ENCODE data around the gene ATP8B3.

ATP8B3 gene

DNA sequence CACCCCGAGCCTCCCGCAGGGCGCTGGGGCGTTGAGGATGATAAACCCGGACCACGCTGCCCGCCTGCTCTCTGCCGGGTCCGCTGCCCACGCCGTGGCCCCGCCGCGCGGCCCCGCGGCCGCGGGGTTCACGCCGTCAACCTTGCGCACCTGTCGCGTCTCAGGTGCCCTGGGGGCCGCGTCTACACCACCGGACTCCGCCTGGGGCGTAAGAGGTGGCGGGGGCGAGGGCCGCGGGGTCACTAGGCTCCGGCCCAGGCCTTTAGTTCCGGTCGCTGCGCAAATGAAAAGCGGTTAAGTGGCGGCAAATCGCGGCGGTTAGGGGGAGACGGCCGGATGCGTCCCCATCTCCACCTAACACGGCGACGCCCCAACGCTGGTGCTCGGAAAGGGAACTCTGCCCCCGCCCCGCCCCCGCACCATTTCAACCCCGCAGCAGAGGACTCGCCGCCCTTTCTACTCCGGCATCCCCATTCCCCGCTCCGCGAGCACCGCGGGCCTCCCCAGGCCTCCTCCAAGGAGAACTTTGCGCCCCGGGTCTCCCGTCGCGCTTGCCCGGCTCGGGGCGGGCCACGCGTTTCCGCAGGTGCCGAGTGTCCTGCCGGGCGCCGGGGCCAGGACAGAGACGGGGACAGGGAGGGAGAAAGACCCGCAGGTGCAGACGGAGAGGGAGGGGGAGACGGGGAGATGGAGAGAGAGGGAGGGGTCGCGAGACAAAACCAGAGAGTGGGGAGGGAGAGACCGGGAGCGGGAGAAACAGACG, 54.4 kb downstream of the ATP8B3 start:
- DNase-seq: no peak

DNA sequence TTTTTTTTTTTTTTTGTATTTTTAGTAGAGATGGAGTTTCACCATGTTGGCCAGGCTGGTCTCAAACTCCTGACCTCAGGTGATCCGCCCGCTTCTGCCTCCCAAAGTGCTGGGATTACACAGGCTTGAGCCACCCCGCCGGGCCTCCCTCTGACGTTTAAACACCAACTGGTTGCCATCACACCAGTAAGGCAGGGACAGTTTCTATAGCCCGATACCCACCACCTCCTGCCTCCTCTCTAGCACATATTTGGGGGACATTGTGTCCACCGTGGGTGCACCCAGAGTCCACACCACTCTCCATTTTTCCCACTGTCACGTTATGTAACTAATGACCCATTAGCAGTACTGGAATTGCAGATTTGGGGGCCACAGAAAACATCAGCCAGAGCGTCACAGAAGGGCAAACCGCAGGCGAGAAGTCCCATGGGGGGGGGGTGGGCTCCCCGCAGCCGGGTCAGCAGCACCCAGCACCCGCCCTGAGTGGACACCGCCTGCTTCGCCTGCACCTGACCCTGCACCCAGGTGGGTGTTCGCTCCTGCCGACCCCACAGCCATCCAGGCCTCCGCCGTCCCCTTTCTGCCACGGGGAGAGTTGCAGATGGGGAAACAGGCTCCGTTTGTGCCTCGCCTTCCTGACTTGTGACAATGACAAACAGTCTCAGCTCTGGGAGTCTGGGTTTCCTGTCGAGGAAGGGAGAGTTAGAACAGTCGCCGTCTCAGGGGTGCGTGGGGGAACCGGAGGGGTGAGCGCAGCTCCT, 55.2 kb downstream of the ATP8B3 start:
- DNase-seq: no peak

DNA sequence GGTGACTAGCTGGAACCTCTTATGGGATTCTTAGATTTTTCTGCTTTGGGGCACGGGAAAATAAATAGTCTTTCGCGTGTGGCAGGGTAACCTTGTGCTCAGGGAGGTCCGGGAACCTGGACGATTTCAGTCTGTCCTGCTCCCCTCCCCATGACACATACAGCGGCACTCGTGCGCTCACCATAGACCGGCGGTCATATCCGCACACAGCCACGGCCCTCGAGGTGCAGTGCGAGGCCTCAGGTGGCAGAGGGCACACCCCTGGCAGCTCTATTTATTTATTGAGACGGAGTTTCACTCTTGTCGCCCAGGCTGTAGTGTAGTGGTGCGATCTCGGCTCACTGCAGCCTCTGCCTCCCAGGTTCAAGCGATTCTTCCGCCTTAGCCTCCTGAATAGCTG, 55.8 kb downstream of the ATP8B3 start:
- no peak for DNase-seq

DNA sequence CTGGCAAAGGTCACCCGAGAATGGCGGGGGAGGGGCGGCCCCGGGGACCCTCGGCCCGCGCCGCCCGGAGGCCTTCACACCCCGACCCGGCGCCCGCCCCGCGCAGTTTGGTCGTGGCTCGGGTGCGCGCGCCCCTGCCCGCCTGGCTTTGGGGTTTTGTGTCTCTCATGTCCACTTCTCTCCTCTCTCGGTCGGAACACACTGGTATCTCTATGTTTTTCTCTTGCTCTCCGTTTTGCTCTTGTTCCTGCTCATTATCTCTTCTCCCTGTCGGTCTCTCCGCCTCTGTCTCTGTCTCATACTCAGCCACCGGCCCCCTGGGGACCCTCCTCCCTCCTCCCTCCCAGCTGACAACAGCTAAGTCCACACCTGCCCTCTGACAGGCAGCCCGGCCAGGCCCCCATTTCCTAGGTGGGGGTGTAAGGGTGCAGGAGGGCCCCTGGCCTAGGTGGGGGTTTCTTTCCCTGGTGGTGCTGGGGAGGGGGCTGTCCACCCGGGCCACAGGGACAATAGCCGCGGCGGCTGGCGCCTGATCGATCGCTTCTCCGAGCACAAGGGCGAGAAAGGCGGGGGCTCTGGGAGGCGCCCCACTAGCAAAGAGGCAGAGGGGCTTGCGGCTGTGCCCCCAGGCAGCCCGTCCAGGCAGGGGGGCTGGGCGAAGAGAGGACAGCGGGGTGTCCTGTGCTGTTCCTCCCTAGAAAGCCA, 56.5 kb downstream of the ATP8B3 start:
- no peak for DNase-seq

DNA sequence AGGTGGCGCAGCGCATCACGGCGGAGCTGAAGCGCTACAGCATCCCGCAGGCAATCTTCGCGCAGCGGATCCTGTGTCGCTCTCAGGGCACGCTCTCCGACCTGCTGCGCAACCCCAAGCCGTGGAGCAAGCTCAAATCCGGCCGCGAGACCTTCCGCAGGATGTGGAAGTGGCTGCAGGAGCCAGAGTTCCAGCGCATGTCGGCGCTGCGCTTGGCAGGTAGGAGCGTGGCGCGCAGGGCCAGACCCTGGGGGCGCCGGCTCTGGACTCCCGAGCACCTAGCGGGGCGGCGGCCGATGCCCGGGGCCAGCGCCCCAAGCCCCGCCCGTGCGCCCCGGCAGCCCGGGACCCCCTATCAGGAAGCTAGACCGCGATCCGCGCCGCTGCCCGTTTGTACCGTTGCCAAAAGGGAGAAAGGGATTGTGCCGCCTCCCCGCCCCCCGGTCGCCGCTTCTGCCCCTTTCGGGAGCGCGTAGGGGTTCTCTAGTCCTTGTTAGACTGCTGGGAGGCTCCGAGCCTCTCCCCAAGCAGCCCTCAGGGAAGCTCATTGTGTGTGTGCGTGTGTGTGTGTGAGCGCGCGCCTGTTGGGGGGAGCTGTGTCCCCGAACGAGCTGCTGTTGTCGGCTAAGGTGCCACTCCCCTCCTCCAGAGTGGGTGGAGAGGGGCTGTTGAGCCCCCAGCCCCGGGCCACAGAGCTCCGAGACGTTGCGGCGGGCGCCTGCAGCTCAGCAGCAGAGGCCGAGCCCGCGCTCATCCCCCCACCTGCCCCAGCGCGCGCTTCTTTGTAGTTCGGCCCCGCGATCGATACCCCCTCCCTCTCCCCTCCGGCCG, 57.2 kb downstream of the ATP8B3 start:
- DNase-seq: no peak

DNA sequence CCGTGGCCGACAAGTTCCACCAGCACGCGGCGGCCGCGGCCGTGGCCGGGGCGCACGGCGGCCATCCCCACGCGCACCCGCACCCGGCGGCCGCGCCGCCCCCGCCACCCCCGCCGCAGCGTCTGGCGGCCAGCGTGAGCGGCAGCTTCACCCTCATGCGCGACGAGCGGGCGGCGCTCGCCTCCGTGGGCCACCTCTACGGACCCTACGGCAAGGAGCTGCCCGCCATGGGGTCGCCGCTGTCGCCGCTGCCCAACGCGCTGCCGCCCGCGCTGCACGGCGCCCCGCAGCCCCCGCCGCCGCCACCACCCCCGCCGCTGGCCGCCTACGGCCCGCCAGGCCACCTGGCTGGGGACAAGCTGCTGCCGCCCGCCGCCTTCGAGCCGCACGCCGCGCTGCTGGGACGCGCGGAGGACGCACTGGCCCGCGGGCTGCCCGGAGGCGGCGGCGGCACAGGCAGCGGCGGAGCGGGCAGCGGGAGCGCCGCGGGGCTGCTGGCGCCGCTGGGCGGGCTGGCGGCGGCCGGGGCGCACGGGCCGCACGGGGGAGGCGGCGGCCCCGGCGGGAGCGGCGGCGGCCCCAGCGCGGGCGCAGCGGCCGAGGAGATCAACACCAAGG, 57.9 kb downstream of the ATP8B3 start:
- DNase-seq: no peak

DNA sequence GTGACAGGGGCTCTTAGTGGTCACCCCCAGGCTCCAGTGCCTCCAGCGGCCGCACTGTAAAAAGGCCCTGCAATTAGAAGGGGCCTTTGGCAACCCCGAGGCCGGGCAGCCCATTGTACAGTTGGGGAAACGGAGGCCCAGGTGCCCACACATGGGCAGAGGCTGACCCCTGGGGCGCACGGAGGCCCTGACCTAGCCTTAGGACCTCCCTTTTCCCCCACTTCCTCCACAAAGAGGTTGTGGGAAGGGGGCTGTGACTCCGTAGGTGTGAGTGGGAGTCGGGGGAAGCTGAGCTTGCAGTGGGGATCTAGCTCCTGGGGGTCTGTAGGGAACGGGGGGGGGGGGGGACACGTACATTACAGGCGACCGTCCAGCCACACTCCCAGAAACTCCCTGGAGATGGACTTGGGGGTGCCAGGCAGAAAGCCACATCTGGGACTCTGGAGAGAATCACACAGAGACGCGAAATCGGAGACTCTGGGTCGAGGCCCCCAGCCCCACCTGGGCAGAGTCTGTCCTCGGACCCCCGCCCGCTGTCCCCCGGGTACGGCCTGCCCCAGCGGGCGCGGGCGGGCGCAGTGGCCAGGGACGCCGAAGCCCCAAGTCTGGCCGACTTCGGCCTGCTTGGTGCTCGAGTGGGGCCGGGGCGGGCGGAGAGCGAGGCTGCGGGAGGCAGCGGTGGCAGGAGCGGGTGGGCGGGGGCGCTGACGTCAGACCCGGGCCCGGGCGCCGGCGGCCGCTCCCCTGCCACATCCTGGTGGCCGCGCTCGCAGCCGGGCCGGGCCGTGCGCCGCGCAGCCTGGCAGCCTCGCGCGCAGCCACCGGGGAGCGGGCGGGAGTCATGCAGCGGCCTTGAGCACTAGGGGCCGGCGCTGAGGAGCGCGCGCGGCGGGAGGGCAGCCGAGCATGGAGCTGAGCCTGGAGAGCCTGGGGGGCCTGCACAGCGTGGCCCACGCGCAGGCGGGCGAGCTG, 59.0 kb downstream of the ATP8B3 start, which contains the start of gene ONECUT3:
Gene ONECUT3 (plus strand): TSS at position 750 of the 972 bp plus-strand sequence. CDS start 157 bp downstream, at position 907.
- no peak for DNase-seq

DNA sequence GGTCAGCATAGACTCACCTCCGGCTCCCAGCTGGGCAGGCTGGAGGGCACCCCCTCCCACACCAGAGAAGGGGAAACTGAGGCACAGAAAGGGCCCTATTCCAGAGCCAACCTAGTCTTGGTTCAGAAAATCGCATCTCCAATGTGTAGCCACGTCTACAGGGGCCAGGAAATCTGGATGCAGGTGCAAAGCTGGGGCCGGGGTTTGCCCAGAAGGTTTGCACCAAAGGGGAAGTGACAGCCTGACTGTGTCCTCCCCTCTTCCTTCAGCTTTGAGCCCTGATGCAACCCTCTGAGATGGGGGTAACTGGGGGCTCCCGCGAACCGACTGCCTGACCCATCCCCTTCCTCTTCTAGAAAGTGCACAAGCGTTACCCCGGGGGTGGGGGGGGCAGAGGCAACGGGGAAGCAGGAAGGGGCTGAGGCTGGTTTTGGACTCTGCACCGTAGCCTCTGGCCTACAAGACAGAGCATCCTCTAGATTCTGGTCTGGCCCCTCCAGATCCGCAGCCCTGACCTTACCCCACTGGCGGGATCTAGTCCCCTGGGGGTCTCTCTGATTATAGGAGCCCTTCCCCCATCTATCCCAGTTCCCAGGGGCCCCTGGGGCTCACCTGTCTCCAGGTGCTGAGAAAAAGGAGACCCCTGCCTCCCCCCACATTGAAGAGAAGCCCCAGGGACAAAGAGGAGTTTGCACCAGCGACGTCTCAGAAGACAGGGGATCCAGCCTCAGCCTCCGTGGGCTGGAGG, 59.9 kb downstream of the ATP8B3 start:
- DNase-seq: no peak

DNA sequence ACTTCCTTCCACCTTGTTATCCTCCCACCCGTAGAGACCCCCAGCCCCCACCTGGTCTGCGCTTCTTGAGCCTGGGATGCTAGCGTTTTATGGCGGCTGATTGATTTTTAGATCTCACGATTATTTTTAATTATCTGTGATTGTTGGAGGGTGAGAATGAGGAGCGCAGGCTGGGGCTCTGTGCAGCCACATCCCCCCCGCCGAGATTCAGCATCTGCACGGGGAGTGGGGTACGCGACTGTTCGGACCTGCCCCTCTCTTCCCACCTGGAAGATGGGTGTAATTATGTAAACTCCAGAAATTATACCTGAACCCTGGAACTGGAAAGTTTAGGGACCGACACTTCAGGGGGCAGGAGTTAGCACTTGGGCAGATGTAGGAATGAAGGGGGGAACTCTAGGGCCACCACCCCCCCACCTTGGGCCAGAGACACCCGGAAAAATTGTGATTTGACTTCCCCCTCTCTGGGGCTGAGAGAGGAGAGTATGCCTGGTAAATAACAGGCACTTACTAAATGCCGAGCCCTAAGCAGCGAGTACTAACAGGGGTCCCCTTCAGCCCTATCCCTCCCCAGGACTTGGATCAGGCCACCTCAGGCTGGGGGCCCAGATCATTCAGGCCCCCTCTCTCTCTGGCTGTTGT, 60.6 kb downstream of the ATP8B3 start:
- no peak for DNase-seq

DNA sequence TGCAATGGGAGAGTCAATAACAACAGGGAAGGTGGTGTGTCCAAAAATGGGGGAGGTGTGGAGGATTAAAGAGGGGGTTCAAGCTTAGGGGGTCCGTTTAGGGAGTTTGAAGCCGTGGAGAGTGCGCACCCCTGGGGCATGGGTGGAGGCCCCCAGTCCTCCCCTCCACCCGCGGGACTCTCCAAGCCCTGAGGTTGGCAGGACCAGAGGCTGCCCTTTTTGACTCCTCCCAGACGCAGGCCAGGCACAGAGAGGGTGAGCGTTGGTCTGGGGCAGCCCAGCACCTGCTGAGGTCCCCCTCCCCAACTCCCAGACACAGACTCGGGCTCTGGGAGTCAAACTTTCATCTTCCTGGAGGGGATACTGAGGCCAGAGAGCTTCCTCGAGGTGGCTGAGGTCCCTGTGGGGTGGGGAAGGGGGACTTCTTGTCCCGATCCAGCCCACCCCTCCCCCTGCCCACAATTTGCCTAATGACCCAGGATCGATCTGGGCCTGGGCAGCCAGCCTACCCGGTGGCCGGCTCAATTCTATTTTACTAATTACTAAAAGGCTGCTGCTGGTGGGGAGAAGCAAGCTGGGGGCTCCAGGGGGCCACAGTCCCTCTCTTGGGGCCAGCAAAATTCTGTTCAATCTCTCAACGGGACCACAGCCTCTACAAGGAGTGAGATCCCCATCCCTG, 61.6 kb downstream of the ATP8B3 start:
- no peak for DNase-seq

DNA sequence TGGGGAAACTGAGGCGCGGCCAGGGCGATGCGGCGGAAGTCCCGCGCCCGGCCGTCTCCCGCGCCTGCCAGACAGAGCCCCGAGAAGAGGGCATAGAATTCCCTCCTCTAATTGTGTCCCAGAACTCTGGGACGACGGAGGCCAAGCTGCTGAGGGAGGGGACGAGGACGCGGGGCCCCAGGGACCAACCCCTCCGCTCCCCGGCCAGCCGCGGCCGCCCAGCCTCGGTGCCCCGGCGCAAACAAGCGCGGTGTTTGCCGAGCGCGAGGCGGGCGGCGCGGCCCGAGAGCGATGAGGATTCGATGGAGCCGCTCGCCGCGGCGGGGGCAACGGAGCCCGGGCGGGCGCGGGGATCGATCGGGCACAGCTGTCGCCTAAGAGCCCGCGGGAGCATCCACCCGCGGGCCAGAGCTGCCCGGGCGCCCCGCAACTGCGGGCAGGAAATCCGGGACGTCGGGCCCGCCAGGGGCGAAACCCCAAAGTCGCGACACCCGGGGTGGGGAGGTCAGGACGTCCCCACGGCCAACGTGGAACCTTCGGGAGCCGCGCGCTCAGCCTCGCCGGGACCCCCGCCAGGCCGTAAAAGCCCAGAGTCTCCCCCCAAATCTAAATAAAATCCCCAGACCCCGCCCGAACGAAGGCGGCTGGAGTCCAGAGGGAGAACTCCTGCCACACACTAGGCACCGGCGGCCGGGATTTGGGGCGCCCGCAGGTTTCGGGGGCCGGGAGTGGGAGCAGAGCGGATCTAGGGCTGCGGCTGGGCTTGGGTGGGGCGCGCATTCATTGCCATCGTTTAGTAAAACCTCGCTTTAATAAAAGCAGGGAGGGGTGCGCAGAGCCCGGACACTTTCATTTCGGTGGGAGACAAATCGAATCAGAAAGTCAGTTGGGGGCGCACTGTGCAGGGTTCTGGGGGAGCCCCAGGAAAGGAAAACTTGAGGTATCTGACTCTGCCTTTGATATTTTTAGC, 62.4 kb downstream of the ATP8B3 start:
- no peak for DNase-seq

DNA sequence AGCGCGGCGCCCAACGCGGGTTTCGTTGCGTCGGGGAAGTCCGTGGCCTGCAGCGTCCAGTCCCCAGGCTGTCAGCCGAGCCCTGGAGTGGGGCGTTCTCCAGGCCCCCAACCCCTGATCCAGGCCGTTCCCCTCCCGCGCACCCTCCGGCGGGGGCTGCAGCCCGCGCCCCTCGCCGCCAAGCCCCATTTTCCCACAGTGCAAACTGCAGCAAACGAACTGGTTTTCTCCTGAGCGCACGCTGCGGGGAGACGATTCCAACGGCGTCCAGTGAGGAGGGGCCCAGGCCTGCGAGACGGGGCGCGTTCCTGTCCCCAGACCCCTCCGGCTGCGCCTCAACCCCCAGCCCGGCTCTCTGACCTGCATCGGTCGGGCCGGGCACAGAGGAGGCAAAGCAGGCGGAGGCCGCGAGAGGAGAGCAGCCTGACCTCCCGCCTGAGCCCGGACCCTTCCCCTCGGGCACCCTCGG, 63.2 kb downstream of the ATP8B3 start:
- DNase-seq: no peak

DNA sequence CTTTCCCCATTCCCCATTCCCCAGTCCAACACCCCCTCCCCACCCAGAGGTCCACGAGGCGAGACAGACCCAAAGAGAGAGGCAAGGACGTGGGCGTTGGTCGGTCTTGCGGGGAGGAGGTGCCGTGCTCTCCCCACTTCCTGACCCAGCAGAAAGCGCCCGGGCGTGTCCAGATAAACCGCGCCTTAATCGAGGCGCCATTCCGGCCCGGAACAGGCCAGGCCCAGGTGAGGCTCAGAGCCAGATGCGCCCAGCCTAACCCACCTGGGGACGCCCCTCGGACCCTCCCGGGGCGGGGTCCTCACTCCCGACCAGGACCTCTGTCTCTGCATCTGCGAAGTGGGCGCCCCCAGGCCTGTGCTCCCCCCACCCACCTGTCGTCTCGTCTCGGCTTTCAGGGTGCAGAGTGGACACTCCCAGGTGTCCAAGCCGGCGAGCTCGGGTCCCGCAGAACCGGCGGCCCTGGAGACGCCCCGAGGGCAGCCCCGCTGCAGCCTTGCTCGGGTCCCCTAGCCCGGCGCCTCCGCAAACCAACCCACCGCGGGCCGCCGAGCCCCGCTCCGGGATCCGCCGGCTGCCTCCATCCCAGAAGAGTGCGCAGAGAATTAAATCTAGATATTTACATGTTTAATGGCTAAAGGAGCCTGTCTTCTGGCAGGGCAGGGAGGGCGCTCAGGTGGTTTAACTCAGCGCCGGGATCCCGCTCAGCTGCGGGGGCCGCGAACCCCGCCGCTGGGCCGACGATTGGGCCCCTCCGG, 63.8 kb downstream of the ATP8B3 start:
- no peak for DNase-seq

DNA sequence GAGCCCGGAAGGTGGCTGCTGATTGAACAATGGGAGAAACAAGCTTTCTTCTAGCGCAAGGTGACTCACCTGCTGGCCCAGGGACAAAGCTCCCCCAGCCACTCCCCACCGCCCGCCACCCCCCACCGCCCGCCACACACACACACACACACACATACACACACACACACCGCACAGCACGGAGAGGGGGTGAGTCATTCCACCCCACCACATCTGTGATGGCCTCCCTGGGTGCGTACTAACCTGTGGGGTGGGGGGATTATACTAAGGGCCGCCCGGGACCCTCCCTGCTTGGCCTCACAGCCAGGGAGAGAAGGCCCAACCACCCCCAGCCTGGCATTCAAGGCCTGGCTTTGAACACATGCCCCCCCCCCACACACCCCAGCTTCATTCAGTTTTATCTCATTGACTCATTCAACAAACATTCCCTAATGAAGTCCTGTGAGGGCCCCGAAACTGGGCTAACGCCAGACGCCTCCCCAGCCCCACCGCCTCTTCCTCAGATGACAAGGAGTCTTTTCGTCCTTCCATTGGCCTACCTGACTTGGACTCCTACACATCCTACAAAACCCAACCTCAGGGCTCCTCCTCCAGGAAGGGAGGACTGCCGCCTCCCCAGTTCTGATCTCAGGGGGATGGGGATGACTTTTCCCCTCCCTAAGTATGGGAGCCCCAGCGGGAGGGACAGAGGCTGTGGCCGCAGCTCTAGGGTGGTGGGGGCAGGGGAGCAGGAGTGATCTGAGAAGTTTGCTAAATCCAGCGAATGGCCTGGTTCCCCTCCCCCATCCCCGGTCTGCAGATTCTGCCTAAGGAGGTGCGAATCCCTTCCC, 64.6 kb downstream of the ATP8B3 start:
- no peak for DNase-seq

All from hypothalamus (tissue), 51 donors.